Chondrocyte (in vitro differentiated cells): ENCODE measurements around the gene SERPINH1. TPM values are rescaled to one million over a fixed set of nuclear protein-coding genes. Genes with fewer than 3 reads are reported as not detected.

Source experiments
- DNase-seq: peaks from one replicate; pipeline ENCODE4 v3.0.0; 2021; ENCODE audit warnings: mixed read lengths, low spot score
- H3K27ac Mint-ChIP-seq: one replicate; pipeline ENCODE4 v1.8.0; 2021; ENCODE audit warnings: mild to moderate bottlenecking, moderate library complexity, mixed read lengths; ENCODE audit not compliant: unreplicated experiment
- H3K27me3 Mint-ChIP-seq: 2 replicates; pipeline ENCODE4 v1.8.0; 2021; ENCODE audit warnings: low read depth, mixed read lengths
- H3K36me3 Mint-ChIP-seq: 2 replicates; pipeline ENCODE4 v1.8.0; 2021; ENCODE audit warnings: low read depth, mixed read lengths
- H3K4me1 Mint-ChIP-seq: 2 replicates; pipeline ENCODE4 v1.8.0; 2021; ENCODE audit warnings: low read depth, mild to moderate bottlenecking, mixed read lengths
- H3K4me3 Mint-ChIP-seq: one replicate; pipeline ENCODE4 v1.8.0; 2021; ENCODE audit warnings: mild to moderate bottlenecking, moderate library complexity, mixed read lengths; ENCODE audit not compliant: unreplicated experiment
- H3K9me3 Mint-ChIP-seq: 2 replicates; pipeline ENCODE4 v1.8.0; 2021; ENCODE audit warnings: low read depth, mixed read lengths
- CTCF ChIP-seq: fragments of 200-600 bp; sonication (generic); IDR thresholded peaks from 2 replicates; pipeline ENCODE4 v1.5.0; 2021; ENCODE audit warnings: antibody characterized with exemption, mild to moderate bottlenecking, moderate library complexity
- total RNA-seq: library from RNA; stranded (reverse); gene quantifications from 3 replicates; pipeline ENCODE4 v1.2.1, GENCODE V29; 2021

SERPINH1 gene
- total RNA-seq, 1 donor from 2014 or later = 1,204 TPM

- Mint-ChIP-seq H3K36me3 (no peaks in the 10 kb centered on the region), H3K9me3 (no peaks in the 10 kb centered on the region), H3K27ac (no peak overlapping the region), H3K4me1 (peaks cover 14% of the 10 kb centered on the region), H3K27me3 (peaks cover 2% of the 10 kb centered on the region), H3K4me3 (no peak overlapping the region)
- TF ChIP-seq CTCF = no peak
- DNase-seq = no peak
These were observed 27.6 kb upstream of the SERPINH1 start for GRCh38 chr11:75534259-75535069.

- peaks cover 14% of the 10 kb centered on the region for H3K4me1 Mint-ChIP-seq
- H3K9me3 Mint-ChIP-seq = no peaks in the 10 kb centered on the region
- H3K4me3 Mint-ChIP-seq = no peak overlapping the region
- H3K27me3 Mint-ChIP-seq = peaks cover 2% of the 10 kb centered on the region
- H3K27ac Mint-ChIP-seq = no peak overlapping the region
- no peaks in the 10 kb centered on the region for H3K36me3 Mint-ChIP-seq
- DNase-seq = no peak
- no peak for TF ChIP-seq CTCF
These were observed 27.0 kb upstream of the SERPINH1 start for GRCh38 chr11:75535071-75535470.

GRCh38 chr11:75536786-75537641 lies 25.0 kb upstream of the SERPINH1 start:
- TF ChIP-seq CTCF = no peak
- no peak overlapping the region for H3K4me3 Mint-ChIP-seq
- peaks cover 14% of the 10 kb centered on the region for H3K4me1 Mint-ChIP-seq
- no peaks in the 10 kb centered on the region for H3K36me3 Mint-ChIP-seq
- peaks cover 2% of the 10 kb centered on the region for H3K27me3 Mint-ChIP-seq
- no peaks in the 10 kb centered on the region for H3K9me3 Mint-ChIP-seq
- H3K27ac Mint-ChIP-seq = no peak overlapping the region
- no peak for DNase-seq

GRCh38 chr11:75537740-75538139 lies 24.3 kb upstream of the SERPINH1 start:
- no peak for TF ChIP-seq CTCF
- no peak for DNase-seq
- peaks cover 2% of the 10 kb centered on the region for H3K27me3 Mint-ChIP-seq
- H3K9me3 Mint-ChIP-seq = no peaks in the 10 kb centered on the region
- H3K36me3 Mint-ChIP-seq = no peaks in the 10 kb centered on the region
- H3K4me1 Mint-ChIP-seq = peaks cover 10% of the 10 kb centered on the region
- H3K27ac Mint-ChIP-seq = no peak overlapping the region
- H3K4me3 Mint-ChIP-seq = no peak overlapping the region

GRCh38 chr11:75538150-75538942 lies 23.7 kb upstream of the SERPINH1 start:
- Mint-ChIP-seq H3K4me3 (no peak overlapping the region), H3K4me1 (peaks cover 10% of the 10 kb centered on the region), H3K9me3 (no peaks in the 10 kb centered on the region), H3K36me3 (no peaks in the 10 kb centered on the region), H3K27me3 (peaks cover 2% of the 10 kb centered on the region), H3K27ac (no peak overlapping the region)
- TF ChIP-seq CTCF = no peak
- DNase-seq = no peak
